HG02678 (cell line): ENCODE data around the gene TET3.

Source experiments
- ATAC-seq: cut with Tn5 transposase; IDR thresholded peaks from one replicate; pipeline ENCODE4 v1.9.1; 2021; ENCODE audit warnings: mild to moderate bottlenecking, moderate library complexity; ENCODE audit not compliant: unreplicated experiment

Gene TET3

GRCh38 chr2:74002505-74003421 is 18.1 kb downstream of the TET3 start:
- peak; percentile 94 for ATAC-seq

- ATAC-seq = no peak
Measured at GRCh38 chr2:74003494-74004211, 18.9 kb downstream of the TET3 start.

- ATAC-seq = no peak
Measured at GRCh38 chr2:74004212-74005182, 19.8 kb downstream of the TET3 start.

GRCh38 chr2:74005786-74006185 is 21.1 kb downstream of the TET3 start:
- no peak for ATAC-seq

GRCh38 chr2:74006459-74006858 is 21.7 kb downstream of the TET3 start:
- no peak for ATAC-seq

GRCh38 chr2:74007121-74007520 is 22.4 kb downstream of the TET3 start:
- ATAC-seq = no peak

- ATAC-seq = no peak
Measured at GRCh38 chr2:74007711-74008110, 23.0 kb downstream of the TET3 start.

GRCh38 chr2:74008761-74009395 is 24.2 kb downstream of the TET3 start:
- no peak for ATAC-seq

- ATAC-seq = no peak
Measured at GRCh38 chr2:74009577-74009976, 24.9 kb downstream of the TET3 start.

GRCh38 chr2:74010087-74010541 is 25.4 kb downstream of the TET3 start:
- no peak for ATAC-seq

GRCh38 chr2:74011246-74011645 is 26.5 kb downstream of the TET3 start:
- no peak for ATAC-seq

GRCh38 chr2:74014813-74015212 is 30.1 kb downstream of the TET3 start:
- no peak for ATAC-seq

GRCh38 chr2:74017223-74017622 is 32.5 kb downstream of the TET3 start:
- ATAC-seq = peak; percentile 60

- ATAC-seq = no peak
Measured at GRCh38 chr2:74019516-74019915, 34.8 kb downstream of the TET3 start.

GRCh38 chr2:74020702-74021406 is 36.1 kb downstream of the TET3 start:
- ATAC-seq = peak; percentile 51

GRCh38 chr2:74021407-74021755 is 36.7 kb downstream of the TET3 start:
- no peak for ATAC-seq

- ATAC-seq = no peak
Measured at GRCh38 chr2:74024216-74024615, 39.5 kb downstream of the TET3 start.

GRCh38 chr2:74025971-74026612 is 41.4 kb downstream of the TET3 start:
- no peak for ATAC-seq

- ATAC-seq = no peak
Measured at GRCh38 chr2:74026687-74027241, 42.1 kb downstream of the TET3 start.
